ENCODE measurements around the gene WFDC1.

The WFDC1 gene

DNA sequence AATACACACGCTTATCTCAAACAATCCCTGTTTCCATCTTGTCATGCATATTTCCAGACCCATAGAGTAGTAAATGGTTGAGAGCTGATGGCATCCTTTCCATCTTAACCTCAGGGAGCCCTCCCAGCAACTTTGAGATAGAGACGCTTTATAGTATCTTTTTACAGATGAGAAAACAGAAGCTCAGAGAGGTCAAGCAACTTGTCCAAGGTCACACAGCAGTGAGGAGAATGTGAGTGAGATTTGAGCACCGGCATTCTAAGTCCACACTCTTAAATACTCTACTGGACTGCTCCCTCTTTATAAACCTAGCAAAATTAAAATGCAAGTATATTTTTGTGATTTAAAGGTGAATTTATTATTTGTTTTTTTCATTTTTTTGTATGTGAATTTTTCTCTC is 35.0 kb upstream of the WFDC1 start:
- H3K27ac ChIP-seq (ENCODE audit: low read depth, low read length) = no peak overlapping the region
- H3K4me1 ChIP-seq (ENCODE audit: control insufficient read depth, insufficient read depth, low read length, unreplicated experiment) = no peaks in the 10 kb centered on the region
- no peak overlapping the region for H2AFZ ChIP-seq (ENCODE audit: low read length, unreplicated experiment)
- H3K27me3 ChIP-seq (ENCODE audit: insufficient read depth, low read length) = peaks cover 53% of the 10 kb centered on the region
- H3K4me3 ChIP-seq (ENCODE audit: low read depth, low read length) = no peak overlapping the region
- H3K36me3 ChIP-seq (ENCODE audit: insufficient read depth, low read length) = no peaks in the 10 kb centered on the region
- H3K79me2 ChIP-seq (ENCODE audit: control insufficient read depth, insufficient read depth, low read length, unreplicated experiment) = no peaks in the 10 kb centered on the region

- Histone ChIP-seq H3K79me2 (ENCODE audit: control insufficient read depth, insufficient read depth, low read length, unreplicated experiment) (no peaks in the 10 kb centered on the region), H2AFZ (ENCODE audit: low read length, unreplicated experiment) (no peak overlapping the region), H3K4me1 (ENCODE audit: control insufficient read depth, insufficient read depth, low read length, unreplicated experiment) (no peaks in the 10 kb centered on the region), H3K27ac (ENCODE audit: low read depth, low read length) (no peak overlapping the region), H3K36me3 (ENCODE audit: insufficient read depth, low read length) (no peaks in the 10 kb centered on the region), H3K4me3 (ENCODE audit: low read depth, low read length) (no peak overlapping the region), H3K27me3 (ENCODE audit: insufficient read depth, low read length) (peaks cover 40% of the 10 kb centered on the region)
Observed at GRCh38 chr16:84260766-84261554, 33.7 kb upstream of the WFDC1 start.

GRCh38 chr16:84262031-84262430 is 32.6 kb upstream of the WFDC1 start:
- H3K27me3 ChIP-seq (ENCODE audit: insufficient read depth, low read length) = peaks cover 30% of the 10 kb centered on the region
- no peak overlapping the region for H2AFZ ChIP-seq (ENCODE audit: low read length, unreplicated experiment)
- H3K79me2 ChIP-seq (ENCODE audit: control insufficient read depth, insufficient read depth, low read length, unreplicated experiment) = no peaks in the 10 kb centered on the region
- no peaks in the 10 kb centered on the region for H3K4me1 ChIP-seq (ENCODE audit: control insufficient read depth, insufficient read depth, low read length, unreplicated experiment)
- H3K36me3 ChIP-seq (ENCODE audit: insufficient read depth, low read length) = no peaks in the 10 kb centered on the region
- no peak overlapping the region for H3K4me3 ChIP-seq (ENCODE audit: low read depth, low read length)
- no peak overlapping the region for H3K27ac ChIP-seq (ENCODE audit: low read depth, low read length)

- H2AFZ ChIP-seq (ENCODE audit: low read length, unreplicated experiment) = no peak overlapping the region
- H3K27ac ChIP-seq (ENCODE audit: low read depth, low read length) = no peak overlapping the region
- no peaks in the 10 kb centered on the region for H3K79me2 ChIP-seq (ENCODE audit: control insufficient read depth, insufficient read depth, low read length, unreplicated experiment)
- no peak overlapping the region for H3K4me3 ChIP-seq (ENCODE audit: low read depth, low read length)
- peaks cover 21% of the 10 kb centered on the region for H3K27me3 ChIP-seq (ENCODE audit: insufficient read depth, low read length)
- H3K4me1 ChIP-seq (ENCODE audit: control insufficient read depth, insufficient read depth, low read length, unreplicated experiment) = no peaks in the 10 kb centered on the region
- no peaks in the 10 kb centered on the region for H3K36me3 ChIP-seq (ENCODE audit: insufficient read depth, low read length)
Observed at GRCh38 chr16:84262939-84263338, 31.7 kb upstream of the WFDC1 start.

DNA sequence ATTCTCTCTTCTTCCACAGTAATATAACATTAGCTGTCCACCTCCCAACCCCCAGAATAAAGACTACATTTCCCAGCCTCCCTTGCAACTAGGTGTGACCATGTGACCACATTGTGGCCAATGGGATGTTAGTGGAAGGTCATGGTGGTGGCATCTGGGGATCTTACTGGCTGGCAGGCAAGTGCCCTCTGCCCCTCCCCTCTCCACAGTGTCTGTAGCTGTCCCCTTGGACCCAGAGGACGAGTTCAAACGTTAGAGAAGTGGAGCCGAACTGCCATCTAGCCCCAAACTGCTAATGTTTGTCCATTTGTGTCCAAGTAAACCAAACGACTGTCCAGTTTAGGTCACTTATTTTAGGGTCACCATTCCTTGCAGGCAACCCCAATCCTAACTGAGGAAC is 28.2 kb upstream of the WFDC1 start:
- Histone ChIP-seq H3K36me3 (ENCODE audit: insufficient read depth, low read length) (no peaks in the 10 kb centered on the region), H3K27me3 (ENCODE audit: insufficient read depth, low read length) (peaks cover 17% of the 10 kb centered on the region), H3K79me2 (ENCODE audit: control insufficient read depth, insufficient read depth, low read length, unreplicated experiment) (no peaks in the 10 kb centered on the region), H3K27ac (ENCODE audit: low read depth, low read length) (no peak overlapping the region), H3K4me1 (ENCODE audit: control insufficient read depth, insufficient read depth, low read length, unreplicated experiment) (no peaks in the 10 kb centered on the region), H2AFZ (ENCODE audit: low read length, unreplicated experiment) (peak overlapping the region; percentile 24), H3K4me3 (ENCODE audit: low read depth, low read length) (no peak overlapping the region)

GRCh38 chr16:84267380-84267779 is 27.3 kb upstream of the WFDC1 start:
- Histone ChIP-seq H3K4me3 (ENCODE audit: low read depth, low read length) (no peak overlapping the region), H3K27me3 (ENCODE audit: insufficient read depth, low read length) (peaks cover 27% of the 10 kb centered on the region), H3K4me1 (ENCODE audit: control insufficient read depth, insufficient read depth, low read length, unreplicated experiment) (no peaks in the 10 kb centered on the region), H2AFZ (ENCODE audit: low read length, unreplicated experiment) (no peak overlapping the region), H3K79me2 (ENCODE audit: control insufficient read depth, insufficient read depth, low read length, unreplicated experiment) (no peaks in the 10 kb centered on the region), H3K27ac (ENCODE audit: low read depth, low read length) (no peak overlapping the region), H3K36me3 (ENCODE audit: insufficient read depth, low read length) (no peaks in the 10 kb centered on the region)

DNA sequence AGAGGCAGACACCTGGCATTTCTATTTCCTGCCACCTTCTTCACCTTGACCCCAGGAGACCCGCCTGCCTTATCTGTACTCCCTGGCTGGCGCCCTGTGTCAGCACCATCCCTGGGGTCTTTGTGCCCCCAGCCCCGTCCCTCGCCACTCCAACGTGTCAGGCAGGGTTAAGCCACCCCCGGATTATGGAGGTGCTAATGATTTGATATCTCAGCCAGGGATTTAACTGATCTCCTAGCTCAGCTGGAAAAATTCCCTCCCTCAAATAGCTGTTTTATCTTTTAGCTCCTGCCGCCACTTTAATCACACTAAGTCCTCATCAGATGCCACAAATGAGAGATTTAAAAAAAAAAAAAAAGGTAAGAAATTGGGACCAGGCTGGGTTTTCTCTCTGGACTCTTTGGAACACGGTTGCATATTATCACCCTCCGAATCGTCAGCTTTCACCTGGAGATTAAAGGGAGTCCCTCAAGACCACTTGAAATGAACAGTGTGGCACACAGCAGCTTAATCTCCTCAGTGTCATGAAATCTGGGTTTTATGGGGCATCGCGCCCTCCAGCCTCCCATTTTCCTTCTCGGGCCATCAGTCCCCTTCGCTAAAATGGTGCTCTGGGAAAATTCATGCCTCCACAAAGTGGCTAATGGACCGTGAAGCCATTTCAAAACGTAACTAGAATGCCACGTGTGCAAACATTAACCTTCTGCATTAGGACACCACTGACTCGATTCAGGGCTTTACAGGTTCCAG is 26.2 kb upstream of the WFDC1 start:
- peaks cover 38% of the 10 kb centered on the region for H3K27me3 ChIP-seq (ENCODE audit: insufficient read depth, low read length)
- no peak overlapping the region for H3K4me3 ChIP-seq (ENCODE audit: low read depth, low read length)
- H2AFZ ChIP-seq (ENCODE audit: low read length, unreplicated experiment) = no peak overlapping the region
- no peaks in the 10 kb centered on the region for H3K36me3 ChIP-seq (ENCODE audit: insufficient read depth, low read length)
- H3K79me2 ChIP-seq (ENCODE audit: control insufficient read depth, insufficient read depth, low read length, unreplicated experiment) = no peaks in the 10 kb centered on the region
- H3K27ac ChIP-seq (ENCODE audit: low read depth, low read length) = no peak overlapping the region
- no peaks in the 10 kb centered on the region for H3K4me1 ChIP-seq (ENCODE audit: control insufficient read depth, insufficient read depth, low read length, unreplicated experiment)

- Histone ChIP-seq H3K4me3 (ENCODE audit: low read depth, low read length) (no peak overlapping the region), H3K27ac (ENCODE audit: low read depth, low read length) (no peak overlapping the region), H3K4me1 (ENCODE audit: control insufficient read depth, insufficient read depth, low read length, unreplicated experiment) (no peaks in the 10 kb centered on the region), H3K27me3 (ENCODE audit: insufficient read depth, low read length) (peaks cover 47% of the 10 kb centered on the region), H2AFZ (ENCODE audit: low read length, unreplicated experiment) (no peak overlapping the region), H3K36me3 (ENCODE audit: insufficient read depth, low read length) (no peaks in the 10 kb centered on the region), H3K79me2 (ENCODE audit: control insufficient read depth, insufficient read depth, low read length, unreplicated experiment) (no peaks in the 10 kb centered on the region)
Observed at GRCh38 chr16:84270071-84270470, 24.6 kb upstream of the WFDC1 start.

GRCh38 chr16:84270531-84270930 is 24.1 kb upstream of the WFDC1 start:
- no peaks in the 10 kb centered on the region for H3K4me1 ChIP-seq (ENCODE audit: control insufficient read depth, insufficient read depth, low read length, unreplicated experiment)
- H3K4me3 ChIP-seq (ENCODE audit: low read depth, low read length) = no peak overlapping the region
- H3K27ac ChIP-seq (ENCODE audit: low read depth, low read length) = no peak overlapping the region

DNA sequence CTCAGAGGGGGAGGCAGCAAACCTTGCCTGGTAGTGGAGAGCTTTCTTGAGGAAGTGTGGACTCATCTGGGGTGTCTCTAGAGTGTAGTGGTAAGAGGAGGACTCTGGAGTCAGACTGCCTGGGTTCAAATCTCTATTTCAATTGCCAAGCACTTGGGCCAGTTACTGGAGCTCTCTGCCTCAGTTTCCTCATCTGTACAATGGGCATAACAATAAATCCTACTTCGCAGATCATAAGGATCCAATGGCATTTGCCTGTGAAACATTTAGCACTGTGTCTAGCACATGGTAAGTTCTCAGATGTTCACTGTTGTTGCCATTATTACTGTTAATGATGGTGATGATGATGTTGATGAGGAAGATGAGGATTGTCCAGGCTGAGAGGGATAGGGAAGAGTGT is 23.6 kb upstream of the WFDC1 start:
- H3K4me1 ChIP-seq (ENCODE audit: control insufficient read depth, insufficient read depth, low read length, unreplicated experiment) = no peaks in the 10 kb centered on the region
- H3K27me3 ChIP-seq (ENCODE audit: insufficient read depth, low read length) = peaks cover 50% of the 10 kb centered on the region
- H2AFZ ChIP-seq (ENCODE audit: low read length, unreplicated experiment) = no peak overlapping the region
- no peak overlapping the region for H3K27ac ChIP-seq (ENCODE audit: low read depth, low read length)
- H3K79me2 ChIP-seq (ENCODE audit: control insufficient read depth, insufficient read depth, low read length, unreplicated experiment) = no peaks in the 10 kb centered on the region
- H3K4me3 ChIP-seq (ENCODE audit: low read depth, low read length) = no peak overlapping the region
- no peaks in the 10 kb centered on the region for H3K36me3 ChIP-seq (ENCODE audit: insufficient read depth, low read length)

More at GRCh38 chr16:84270531-84270930, 24.1 kb upstream of the WFDC1 start:
- H3K79me2 ChIP-seq (ENCODE audit: control insufficient read depth, insufficient read depth, low read length, unreplicated experiment) = no peaks in the 10 kb centered on the region
- H3K36me3 ChIP-seq (ENCODE audit: insufficient read depth, low read length) = no peaks in the 10 kb centered on the region
- H2AFZ ChIP-seq (ENCODE audit: low read length, unreplicated experiment) = no peak overlapping the region
- peaks cover 47% of the 10 kb centered on the region for H3K27me3 ChIP-seq (ENCODE audit: insufficient read depth, low read length)

GRCh38 chr16:84271866-84272265 is 22.8 kb upstream of the WFDC1 start:
- Histone ChIP-seq H2AFZ (ENCODE audit: low read length, unreplicated experiment) (no peak overlapping the region), H3K27me3 (ENCODE audit: insufficient read depth, low read length) (peaks cover 51% of the 10 kb centered on the region), H3K27ac (ENCODE audit: low read depth, low read length) (no peak overlapping the region), H3K4me3 (ENCODE audit: low read depth, low read length) (no peak overlapping the region), H3K4me1 (ENCODE audit: control insufficient read depth, insufficient read depth, low read length, unreplicated experiment) (no peaks in the 10 kb centered on the region), H3K36me3 (ENCODE audit: insufficient read depth, low read length) (no peaks in the 10 kb centered on the region), H3K79me2 (ENCODE audit: control insufficient read depth, insufficient read depth, low read length, unreplicated experiment) (no peaks in the 10 kb centered on the region)
